Midbrain (tissue), 1 donor: Measurements from ENCODE around the gene SH3BP4.
"Not testable (repeated sequence)": the region's sequence is repeated elsewhere in the genome, so short reads cannot be mapped to it uniquely, and the experiment has no call there.

Experiments
- DNase-seq: peaks from one replicate; lab custom pipeline; 2025; lab: John Stamatoyannopoulos, UW

SH3BP4 gene

DNA sequence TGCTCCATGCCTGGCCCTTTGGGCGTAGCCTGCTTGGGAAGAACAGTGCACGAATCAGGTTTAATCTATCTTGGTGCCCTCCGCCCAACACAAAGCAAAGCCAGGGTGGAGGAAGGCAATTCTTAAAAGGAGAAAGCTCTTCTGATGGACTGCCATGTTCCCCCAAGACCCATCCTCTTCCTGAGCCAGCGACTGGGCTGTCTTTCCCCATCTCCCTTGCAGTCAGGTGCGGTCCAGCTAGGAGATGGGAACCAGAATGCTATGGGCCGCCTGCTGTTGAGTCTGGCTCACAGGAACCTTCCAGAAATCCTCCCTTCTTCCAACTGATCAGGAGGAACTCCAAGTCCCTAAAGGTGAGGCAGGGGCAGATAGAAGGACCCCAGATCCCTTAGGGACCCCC is 105.0 kb downstream of the SH3BP4 start:
- DNase-seq: no peak

DNA sequence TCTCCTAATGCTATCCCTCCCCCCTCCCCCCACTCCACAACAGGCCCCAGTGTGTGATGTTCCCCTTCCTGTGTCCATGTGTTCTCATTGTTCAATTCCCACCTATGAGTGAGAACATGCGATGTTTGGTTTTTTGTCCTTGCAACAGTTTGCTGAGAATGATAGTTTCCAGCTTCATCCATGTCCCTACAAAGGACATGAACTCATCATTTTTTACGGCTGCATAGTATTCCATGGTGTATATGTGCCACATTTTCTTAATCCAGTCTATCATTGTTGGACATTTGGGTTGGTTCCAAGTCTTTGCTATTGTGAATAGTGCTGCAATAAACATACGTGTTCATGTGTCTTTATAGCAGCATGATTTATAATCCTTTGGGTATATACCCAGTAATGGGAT is 105.8 kb downstream of the SH3BP4 start:
- not testable (repeated sequence) for DNase-seq

DNA sequence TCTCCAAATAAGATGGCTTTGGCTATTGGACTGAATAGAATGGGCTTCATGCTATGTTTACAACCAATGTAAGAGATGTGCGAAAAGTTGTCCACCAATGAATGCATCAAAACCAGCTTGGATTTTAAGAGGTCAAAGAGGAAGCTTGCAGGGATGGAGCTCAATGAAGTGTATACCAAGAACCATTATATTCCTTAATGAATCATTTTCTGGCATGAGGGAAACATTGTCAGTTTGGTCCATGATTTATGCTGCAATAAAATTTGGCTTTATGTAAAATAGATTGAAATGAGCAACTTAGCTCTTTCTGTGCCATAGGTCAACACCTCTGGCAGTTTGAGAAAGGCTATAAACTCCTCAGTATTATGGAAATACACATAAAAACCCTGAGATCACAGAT is 107.3 kb downstream of the SH3BP4 start:
- DNase-seq: no peak

DNA sequence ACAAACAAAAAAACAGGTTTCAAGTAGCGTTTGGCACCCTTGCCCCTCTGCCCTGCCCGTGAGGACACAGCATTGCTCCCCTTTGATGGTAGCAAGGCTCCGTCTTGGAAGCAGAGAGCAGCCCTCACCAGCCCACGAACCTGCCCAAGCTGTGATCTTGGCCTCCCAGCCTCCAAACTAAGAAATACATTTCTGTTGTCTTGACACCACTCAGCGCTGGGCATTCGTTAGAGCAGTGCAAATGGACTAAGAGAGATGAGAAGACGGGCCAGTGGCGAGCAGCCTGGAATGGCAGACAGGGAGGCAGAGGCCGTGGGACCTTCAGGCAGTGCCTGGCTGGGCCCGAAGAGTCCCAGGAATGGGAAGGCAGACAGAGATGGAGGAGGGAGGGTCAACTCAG is 109.8 kb downstream of the SH3BP4 start:
- no peak for DNase-seq

DNA sequence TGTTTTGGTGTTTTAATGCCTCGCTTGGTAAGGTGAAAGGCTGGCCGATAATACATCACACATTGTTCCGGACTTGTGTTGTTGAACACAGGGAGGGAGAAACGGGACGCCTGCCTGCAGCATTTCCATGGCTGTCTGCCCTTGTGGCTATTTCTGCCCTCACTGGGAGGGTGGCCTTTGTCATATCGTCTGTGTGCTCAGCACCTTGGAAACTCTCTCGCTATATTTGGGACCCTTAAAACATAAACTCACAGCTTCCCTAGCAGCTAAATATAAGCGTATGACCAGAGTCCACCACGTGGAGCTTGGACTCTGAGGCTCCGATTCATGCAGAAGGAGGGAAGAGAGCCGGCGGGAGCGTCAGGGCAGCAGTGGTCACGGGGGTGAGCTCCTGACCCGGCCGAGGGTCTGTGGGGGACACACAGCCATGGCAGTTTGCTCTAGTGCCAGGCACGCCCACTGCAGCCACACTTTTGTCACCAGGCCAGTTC is 111.7 kb downstream of the SH3BP4 start:
- no peak for DNase-seq

DNA sequence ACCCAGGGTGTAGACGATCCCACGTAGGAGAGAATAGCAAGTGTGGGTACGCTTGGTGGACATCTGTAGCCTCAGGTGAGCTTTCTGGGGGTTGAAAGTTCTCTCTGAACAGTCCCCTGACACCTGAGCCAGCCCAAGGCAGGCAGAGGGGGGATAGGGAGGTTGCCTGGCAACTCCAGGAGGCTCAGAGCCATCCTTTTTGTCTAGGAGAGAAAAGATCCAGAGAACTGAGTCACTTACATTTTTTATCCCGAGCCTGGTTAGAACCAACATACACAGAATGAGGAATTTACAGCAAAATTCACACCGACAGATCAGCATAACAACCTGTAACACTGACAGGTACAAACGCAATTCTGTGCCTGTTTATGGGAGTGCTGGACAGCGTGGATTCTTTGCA is 113.2 kb downstream of the SH3BP4 start:
- no peak for DNase-seq

DNA sequence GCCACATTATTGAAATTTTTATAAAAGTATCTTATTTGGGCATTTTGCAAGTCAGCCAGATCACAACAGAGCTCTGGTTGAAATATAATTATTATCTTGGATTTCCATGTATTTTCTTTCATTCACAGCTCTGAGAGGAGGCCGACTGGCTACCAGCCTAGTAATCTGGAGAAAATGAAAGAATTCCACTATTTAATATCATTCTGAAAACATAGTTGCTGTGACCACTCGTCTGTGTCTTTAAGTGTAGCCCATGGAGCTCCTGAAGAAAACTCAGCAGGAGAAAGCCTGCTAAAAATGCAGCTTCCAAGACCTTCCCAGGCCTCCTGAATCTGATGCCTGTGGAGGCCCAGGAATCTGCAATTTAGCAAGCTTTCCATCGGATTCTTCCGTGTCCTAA is 114.7 kb downstream of the SH3BP4 start:
- no peak for DNase-seq

DNA sequence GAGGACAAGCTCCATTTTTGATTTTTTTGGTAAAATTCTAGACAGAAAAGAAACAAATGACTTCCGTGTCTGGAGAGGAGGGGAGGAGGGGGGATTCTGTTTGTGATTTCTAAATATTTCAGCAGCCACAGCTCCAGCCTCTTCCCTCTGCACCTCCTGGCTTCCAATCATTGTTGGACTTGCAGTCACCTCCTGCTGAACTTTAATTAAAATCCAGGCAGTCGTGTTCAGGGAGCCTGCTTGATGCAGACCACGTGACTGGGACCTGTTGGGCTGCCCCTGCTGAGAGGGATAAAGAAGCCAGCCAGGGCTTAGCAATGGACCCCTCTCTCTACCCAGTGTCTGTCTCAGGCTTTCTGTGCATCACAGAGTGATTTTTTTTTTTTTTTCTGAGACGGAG is 115.1 kb downstream of the SH3BP4 start:
- no peak for DNase-seq

DNA sequence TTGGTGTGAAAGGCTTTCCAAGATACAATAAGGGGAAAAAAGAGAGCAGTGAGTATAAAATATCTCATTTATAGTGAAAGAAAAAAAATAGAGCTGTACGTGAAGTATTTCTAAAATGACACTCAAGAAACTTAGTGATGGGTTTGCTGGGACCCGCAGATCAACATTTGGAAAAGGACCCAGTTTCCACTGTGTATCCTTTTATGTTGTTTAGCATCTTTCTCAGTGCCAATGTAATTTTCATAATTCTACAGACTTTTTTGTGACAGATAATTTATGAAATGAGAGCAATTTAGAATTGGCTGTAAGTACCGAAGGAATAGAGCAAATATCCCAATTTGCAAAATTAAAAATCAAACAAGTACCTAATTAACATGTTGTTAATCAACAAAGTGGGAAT is 116.9 kb downstream of the SH3BP4 start:
- DNase-seq: no peak

DNA sequence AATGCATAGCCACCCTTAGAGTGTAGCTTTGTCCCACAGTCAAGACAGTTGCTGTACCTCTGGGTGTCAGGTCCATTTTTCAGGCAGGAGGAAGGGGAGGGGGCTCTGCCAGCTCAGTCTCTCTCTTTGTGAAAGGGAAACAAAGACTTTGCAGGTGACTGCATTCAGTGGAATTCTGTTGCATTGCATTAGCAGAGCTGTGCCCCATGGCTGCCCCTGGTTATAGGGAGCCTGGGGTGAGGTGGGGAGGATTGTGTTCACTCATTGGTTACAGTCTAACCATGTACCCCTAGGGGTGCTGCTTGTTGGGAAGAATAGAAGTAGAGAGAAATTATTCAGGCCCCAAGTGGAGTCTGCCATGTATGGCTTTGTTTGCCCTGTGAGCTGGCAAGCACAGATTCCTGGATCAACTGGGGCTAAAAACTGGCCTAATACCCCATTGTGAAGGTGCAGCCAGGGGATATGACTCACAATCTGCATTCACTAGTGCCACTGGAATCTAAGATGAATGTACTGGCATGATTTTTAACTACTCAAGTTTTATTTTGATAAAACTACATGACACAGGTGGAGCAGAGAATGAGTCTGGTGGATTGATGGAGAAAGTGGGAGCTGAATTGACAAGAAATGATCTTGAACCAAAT is 118.4 kb downstream of the SH3BP4 start:
- no peak for DNase-seq

DNA sequence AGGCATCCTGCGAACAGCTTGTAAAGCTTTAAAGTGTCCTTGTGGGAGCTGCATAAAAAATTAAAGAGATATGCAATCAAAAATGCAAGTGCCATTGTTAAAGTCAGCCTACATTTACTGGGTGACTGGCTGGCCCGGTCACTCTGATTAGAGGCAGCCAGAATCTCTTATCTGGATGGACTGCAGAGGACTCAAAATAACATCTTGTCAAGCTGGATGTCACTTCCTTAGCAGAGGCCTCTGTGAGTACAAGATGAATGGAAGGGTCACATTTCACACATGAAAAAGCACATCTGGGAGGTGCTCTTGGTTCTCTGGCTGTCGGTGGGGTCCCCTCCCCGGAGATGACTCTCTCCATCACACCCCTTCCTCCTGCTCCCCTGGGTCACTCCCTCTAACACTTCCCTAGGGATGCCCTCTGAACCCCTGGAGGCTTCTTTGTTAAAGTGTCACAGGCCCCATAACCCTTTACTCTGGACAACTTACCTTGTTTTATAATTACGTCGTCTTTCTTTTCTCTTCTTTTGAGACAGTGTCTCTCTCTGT is 122.1 kb downstream of the SH3BP4 start:
- DNase-seq: no peak

DNA sequence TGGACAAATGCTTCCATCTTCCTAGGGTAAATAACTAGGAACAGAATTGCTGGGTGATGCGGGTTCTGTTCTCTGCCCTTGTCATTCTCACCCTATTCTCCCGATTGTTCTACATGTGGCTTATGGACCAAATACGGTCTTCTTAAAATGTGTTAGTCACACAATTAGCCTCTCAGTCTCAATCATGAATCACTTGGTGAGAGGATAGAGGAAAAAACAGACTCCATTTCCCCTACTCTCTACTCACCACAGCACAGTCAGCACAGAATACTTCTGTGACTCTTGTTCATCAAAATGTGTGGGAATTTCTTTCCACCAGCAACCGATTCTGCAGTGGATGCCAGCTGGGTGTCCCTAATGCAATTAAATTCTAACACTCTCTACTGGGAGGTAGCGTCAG is 125.2 kb downstream of the SH3BP4 start:
- no peak for DNase-seq

DNA sequence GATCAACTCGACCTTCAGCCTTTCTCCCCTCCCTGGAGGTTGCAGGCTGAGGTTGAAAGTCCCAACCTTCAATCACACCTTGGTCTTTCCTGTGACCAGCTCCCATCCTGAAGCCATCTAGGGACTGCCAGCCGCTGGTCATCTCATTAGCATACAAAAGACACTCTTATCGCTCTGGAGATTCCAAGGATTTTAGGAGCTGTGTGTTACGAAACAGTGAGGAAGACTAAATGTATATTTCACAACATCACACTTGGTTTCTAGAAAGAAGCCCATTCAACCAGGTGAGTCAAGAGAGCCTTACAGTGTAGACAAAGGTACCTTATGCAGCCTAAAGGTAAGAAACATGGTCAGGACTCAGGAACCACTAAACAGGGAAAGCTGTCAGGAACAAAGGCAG is 126.4 kb downstream of the SH3BP4 start:
- DNase-seq: no peak

DNA sequence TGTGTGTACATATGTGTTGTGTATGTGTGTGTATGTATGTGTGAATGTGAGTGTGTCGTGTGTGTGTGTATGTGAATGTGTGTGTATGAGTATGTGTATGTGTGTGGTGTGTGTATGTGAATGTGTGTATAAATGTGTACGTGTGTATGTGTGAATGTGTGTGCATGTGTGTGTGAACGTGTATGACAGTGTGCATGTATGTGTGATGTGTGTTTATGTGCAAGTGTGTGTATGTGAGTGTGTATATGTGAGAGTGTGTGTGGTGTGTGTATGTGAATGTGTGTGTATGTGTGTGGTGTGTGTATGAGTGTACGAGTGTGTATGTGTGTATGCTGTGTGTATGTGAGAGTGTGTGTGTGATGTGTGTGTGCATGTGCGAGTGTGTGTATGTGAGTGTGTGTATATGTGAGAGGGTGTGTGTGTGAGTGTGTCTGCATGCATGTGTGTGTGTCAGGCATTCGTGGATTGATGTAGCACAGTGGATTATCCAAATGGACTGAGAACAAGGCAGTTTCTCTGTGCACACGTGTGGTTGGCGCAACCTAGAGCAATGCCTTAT is 127.2 kb downstream of the SH3BP4 start:
- DNase-seq: no peak

DNA sequence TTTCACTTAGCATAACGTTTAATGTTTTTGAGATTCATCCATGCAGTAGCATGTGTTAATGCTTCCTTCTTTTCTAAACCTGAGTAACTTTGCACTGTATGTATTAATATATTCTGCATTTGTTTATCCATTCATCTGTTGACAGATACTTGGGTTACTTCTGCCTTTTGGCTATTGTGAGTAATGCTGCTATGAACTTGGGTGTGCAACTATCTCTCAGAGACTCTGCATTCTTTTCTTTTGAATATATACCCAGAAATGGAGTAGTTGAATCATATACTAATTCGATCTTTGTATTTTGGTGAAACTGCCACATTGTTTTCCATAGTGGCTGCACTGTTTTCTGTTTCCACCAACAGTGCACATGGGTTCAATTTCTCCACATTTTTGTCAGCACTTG is 128.3 kb downstream of the SH3BP4 start:
- no peak for DNase-seq

DNA sequence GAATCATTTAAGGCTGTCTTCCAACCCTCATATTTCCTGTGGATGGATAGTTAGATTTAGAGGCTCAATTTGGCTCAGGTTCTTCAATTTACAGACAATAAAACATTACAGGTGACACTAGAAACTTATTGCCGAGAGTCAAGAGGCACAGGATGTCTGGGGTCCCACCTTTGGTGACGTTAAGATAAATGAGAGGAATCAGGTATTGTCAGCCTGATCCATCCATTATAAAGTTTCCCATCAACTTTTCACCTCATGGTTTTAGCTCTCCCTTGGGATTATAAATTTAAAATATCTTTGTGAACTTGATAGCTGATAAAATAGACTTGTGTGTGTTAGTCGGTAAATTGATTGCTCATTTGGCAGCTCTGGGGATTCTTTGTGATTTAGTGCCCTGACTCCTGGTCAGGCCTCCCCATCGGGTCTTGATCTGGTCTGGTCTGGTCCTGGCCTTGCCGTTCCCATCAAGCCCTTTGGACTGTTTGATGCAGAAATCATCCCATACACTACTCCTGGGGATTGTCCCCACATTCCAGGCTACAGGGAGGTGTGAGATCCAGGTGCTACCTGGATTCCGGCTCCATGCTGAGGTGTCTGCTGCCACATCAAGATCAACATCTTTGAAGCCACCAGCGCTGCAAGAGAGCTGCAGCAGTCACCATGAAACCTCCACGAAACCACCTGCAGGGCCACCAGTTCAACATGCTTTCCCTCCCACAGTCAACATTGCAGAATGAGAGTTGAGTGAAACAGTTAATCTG is 130.9 kb downstream of the SH3BP4 start:
- DNase-seq: no peak

DNA sequence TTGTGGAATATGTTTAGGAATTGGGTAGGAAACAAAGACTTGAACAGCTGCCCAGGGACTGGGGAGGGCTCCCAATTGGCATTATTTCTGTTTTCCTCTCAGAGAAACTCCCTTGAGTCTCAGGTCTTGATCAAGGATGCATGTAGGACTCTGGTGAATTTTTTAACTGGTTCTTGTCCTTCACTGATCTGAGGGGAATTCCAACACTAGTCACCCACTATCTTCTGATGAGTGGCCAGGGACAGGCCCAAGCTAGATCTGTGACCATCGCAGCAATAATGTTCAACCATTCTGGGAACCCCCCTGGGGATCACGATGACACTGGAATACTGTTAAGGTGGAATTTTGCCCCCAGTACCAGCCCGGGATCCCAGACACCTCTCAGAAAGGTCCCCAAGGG is 132.0 kb downstream of the SH3BP4 start:
- DNase-seq: no peak

DNA sequence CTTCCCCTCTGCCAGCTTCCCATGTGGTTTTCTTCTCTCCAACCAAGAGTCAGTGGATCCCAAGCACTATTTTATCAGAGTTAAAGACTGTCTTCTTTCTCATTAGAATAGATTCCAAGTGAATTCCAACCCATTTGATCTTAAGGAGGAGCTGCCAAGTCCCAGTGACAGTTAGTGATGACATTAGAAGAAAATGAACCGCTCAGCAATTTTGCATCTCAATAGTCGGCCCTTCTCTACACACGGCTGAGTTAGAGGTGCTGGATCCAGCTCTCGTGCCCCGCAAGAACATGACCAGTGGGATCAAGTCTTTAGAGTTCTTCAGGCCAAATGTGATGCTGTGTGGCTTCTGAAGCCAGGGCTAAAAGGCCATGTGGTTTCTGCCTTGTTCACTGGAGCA is 132.6 kb downstream of the SH3BP4 start:
- no peak for DNase-seq

DNA sequence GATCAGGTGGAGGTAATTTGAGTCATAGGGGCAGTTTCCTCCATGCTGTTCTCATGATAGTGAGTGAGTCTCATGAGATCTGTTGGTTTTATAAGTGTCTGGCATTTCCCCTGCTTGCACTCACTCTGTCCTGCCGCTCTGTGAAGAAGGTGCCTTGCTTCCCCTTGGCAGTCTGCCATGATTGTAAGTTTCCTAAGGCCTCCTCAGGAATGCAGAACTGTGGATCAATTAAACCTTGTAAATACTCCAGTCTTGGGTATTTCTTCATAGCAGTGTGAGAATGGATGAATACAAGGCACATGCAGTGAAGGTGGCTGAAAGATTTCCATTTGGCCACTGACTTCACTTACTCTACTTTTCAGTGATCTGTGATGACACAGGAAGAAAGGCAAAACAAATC is 133.7 kb downstream of the SH3BP4 start:
- DNase-seq: no peak

DNA sequence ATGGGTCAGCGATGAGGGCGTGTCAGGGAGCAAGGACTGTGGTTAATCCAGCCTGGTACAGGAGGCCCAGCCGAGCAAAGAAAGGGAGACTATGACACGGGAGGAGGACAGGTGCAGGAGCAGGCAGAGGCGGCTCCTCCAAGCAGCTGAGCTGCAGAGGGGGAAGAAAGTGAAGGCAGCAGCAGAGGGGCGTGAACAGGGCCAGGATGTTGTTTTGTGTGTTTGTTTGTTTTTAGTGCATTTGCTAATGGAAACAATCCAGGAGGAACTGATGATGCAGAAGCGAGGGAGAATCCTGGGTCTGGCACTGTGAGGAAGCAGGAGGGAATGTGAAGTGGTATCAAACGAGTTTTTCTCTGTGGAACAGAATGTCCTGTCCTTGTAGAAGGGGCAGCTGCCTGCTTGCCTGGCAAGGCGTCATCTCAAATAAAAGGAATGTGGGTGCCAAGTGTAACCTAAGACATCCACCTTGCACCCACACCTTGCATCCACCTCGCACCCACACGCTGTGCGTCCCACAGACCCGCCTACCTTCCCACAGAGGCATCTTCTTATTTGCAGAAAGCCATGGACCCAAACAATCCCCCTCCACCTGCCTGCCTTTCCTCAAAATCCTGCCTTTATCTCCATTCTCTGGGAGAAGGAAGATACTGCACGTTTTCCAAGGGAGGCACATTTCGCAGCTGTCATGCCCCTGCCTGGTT is 134.8 kb downstream of the SH3BP4 start:
- DNase-seq: no peak

DNA sequence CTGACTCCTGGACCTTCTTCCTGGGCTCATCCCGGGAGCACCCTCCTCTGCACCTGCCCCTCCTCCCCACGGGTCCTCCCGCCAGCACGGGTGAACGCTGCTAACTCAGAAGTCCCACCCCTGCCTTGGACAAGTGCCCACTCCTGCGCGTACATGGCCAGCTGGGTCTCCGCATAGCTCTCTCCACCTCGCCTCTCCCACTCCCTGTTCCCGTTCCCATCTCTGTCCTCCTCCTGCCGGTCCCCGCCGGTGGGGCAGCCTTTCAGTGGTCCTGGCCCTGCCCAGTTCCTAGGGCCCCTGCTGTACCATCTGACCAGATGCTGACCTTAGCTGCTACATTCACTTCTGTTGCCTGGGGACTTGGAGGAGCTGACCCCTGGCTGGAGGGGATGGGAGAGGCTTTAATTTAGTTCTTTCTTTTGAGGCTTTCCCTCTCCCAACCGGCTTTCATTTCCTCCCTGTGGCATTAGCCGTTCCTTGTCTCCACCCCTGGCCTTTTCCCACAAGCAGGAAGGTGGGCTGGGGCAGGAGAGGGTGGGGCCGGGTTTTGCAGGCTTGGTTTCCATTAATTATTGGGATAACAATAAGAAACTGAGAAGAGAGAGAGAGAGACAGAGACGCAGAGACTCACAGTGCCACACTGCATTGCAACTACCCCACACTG is 136.1 kb downstream of the SH3BP4 start:
- no peak for DNase-seq

DNA sequence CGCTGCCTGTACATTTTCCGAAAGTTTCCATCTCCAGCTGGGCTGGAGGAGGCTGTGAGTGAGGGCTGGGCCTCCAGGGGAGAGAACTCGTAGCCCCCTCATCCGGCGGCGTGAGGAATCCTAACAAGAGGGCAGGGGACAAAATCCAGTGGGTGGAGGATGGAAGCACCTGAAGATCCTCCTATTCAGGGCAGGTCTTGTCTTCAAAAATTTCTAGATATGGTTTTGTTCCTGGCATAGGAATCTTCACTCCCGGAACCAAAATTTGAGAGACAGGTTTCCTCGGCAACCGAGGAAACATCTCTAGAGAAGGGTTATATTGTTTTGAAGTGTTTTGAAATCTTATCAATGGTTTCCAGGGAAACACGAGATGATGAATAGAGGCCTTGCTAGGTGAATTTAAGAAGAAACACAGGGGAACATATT is 136.7 kb downstream of the SH3BP4 start:
- DNase-seq: no peak
